OCI-LY7 (cell line): ENCODE measurements around the gene ZNF154. TPM values are rescaled to one million over a fixed set of nuclear protein-coding genes. Genes with fewer than 3 reads are reported as not detected.
"Not testable (repeated sequence)": the region's sequence is repeated elsewhere in the genome, so short reads cannot be mapped to it uniquely, and the experiment has no call there.

Experiments used
- BruUV-seq: library from RNA; stranded (reverse); fragments of 400-500 nt; replicated peaks from 2 replicates; lab custom pipeline; 2021; lab: Mats Ljungman, UMichigan
- CTCF ChIA-PET: fragments of 300-600 bp; sonication (Branson Sonifier 250); formaldehyde crosslinking; loops from one replicate; lab custom pipeline; 2022; ENCODE audit warnings: antibody characterized with exemption; ENCODE audit not compliant: unreplicated experiment; lab: Charles Lee
- POLR2A ChIA-PET: fragments of 300-600 bp; sonication (Branson Sonifier 250); formaldehyde crosslinking; loops from one replicate; lab custom pipeline; 2022; ENCODE audit warnings: antibody characterized with exemption; lab: Charles Lee
- DNase-seq: peaks from one replicate; pipeline ENCODE4 v3.0.0-alpha.2; 2015; ENCODE audit warnings: low spot score
- H2AFZ ChIP-seq: fragments of 200-600 bp; sonication (generic), shearing (Covaris generic); 2 replicates; pipeline ENCODE4 v1.6.1; 2014; ENCODE audit warnings: mild to moderate bottlenecking, antibody characterized with exemption, low read length, moderate library complexity
- H3K27ac ChIP-seq: fragments of 200-600 bp; sonication (generic); 2 replicates; pipeline ENCODE4 v1.5.1; 2014; ENCODE audit warnings: mixed run types, low read depth, mild to moderate bottlenecking, moderate library complexity, low read length, inconsistent platforms; ENCODE audit not compliant: poor library complexity, severe bottlenecking
- H3K36me3 ChIP-seq: fragments of 200-600 bp; sonication (generic); 2 replicates; pipeline ENCODE4 v1.6.1; 2014; ENCODE audit warnings: mild to moderate bottlenecking, antibody characterized with exemption, low read length, moderate library complexity, mixed read lengths; ENCODE audit not compliant: insufficient read depth
- H3K4me1 ChIP-seq: fragments of 200-600 bp; sonication (generic); 2 replicates; pipeline ENCODE4 v1.5.1; 2014; ENCODE audit warnings: mild to moderate bottlenecking, low read length; ENCODE audit not compliant: insufficient read depth, poor library complexity, severe bottlenecking
- H3K4me2 ChIP-seq: fragments of 200-600 bp; sonication (generic); 2 replicates; pipeline ENCODE4 v1.6.1; 2014; ENCODE audit warnings: mild to moderate bottlenecking, low read length
- H3K4me3 ChIP-seq: fragments of 200-600 bp; sonication (generic); 2 replicates; pipeline ENCODE4 v1.5.1; 2014; ENCODE audit warnings: mild to moderate bottlenecking, low read depth, low read length; ENCODE audit not compliant: poor library complexity, severe bottlenecking
- H3K79me2 ChIP-seq: fragments of 200-600 bp; sonication (generic); 2 replicates; pipeline ENCODE4 v1.6.1; 2016; ENCODE audit warnings: low read depth, mild to moderate bottlenecking, low read length, moderate library complexity, mixed read lengths; ENCODE audit not compliant: insufficient read depth
- H3K9me2 ChIP-seq: fragments of 200-600 bp; sonication (generic); 2 replicates; pipeline ENCODE4 v1.6.1; 2016; ENCODE audit warnings: mild to moderate bottlenecking, low read length, mixed read lengths; ENCODE audit not compliant: insufficient read depth
- H3K9me3 ChIP-seq: fragments of 200-600 bp; sonication (generic); 2 replicates; pipeline ENCODE4 v1.6.1; 2014; ENCODE audit warnings: mild to moderate bottlenecking, mixed run types, low read length, mixed read lengths
- H4K20me1 ChIP-seq: fragments of 200-600 bp; sonication (generic); 2 replicates; pipeline ENCODE4 v1.6.1; 2014; ENCODE audit warnings: mild to moderate bottlenecking, antibody characterized with exemption, low read length, moderate library complexity, mixed read lengths; ENCODE audit not compliant: insufficient read depth
- CTCF ChIP-seq: fragments of 200-600 bp; sonication (generic); conservative IDR thresholded peaks from 2 replicates; pipeline ENCODE4 v1.5.1; 2014; ENCODE audit warnings: mild to moderate bottlenecking, antibody characterized with exemption, low read length, moderate library complexity, mixed read lengths
- EZH2phosphoT487 ChIP-seq: fragments of 200-600 bp; sonication (generic); IDR thresholded peaks from 2 replicates; pipeline ENCODE4 v1.6.1; 2018; ENCODE audit warnings: low read depth, borderline replicate concordance, mild to moderate bottlenecking, mixed run types, antibody characterized with exemption, low read length, moderate library complexity, mixed read lengths
- intact Hi-C: fragments of 100-400 bp; cut with micrococcal nuclease; formaldehyde crosslinking; loops from one replicate; pipeline ENCODE4 v1.10.0; 2022; ENCODE audit not compliant: unreplicated experiment
- total RNA-seq, 2 experiments: library from RNA; depleted of rRNA in 1 of 2; stranded (reverse); fragments of >200 nt in 1 of 2; shearing (Covaris generic) in 1 of 2; gene quantifications; 2 replicates each; pipeline ENCODE4 v1.2.3, GENCODE V29; 2014 to 2022

The ZNF154 gene
- total RNA-seq, 2 experiments from 2014 or later: not detected

DNA sequence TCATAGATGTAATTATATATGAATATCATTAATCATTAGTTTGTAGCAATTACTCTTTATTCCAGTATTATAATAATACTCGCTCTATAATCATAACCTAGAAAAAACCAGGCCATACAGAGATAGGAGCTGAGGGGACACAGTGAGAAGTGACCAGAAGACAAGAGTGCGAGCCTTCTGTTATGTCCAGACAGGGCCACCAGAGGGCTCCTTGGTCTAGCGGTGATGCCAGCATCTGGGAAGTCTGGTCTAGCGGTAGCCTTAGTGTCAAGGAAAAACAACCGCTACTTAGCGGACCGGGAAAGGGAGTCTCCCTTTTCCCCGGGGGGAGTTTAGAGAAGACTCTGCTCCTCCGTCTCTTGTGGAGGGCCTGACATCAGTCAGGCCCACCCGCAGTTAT, 29.3 kb upstream of the ZNF154 start:
- peak; percentile 59 for TF ChIP-seq CTCF
- H3K27ac ChIP-seq, H3K9me3 ChIP-seq, intact Hi-C loops, H2AFZ ChIP-seq, H4K20me1 ChIP-seq, BruUV-seq, H3K36me3 ChIP-seq, H3K4me2 ChIP-seq, H3K9me2 ChIP-seq, H3K79me2 ChIP-seq, H3K4me3 ChIP-seq, POLR2A ChIA-PET, H3K4me1 ChIP-seq, CTCF ChIA-PET, DNase-seq: not testable (repeated sequence)

DNA sequence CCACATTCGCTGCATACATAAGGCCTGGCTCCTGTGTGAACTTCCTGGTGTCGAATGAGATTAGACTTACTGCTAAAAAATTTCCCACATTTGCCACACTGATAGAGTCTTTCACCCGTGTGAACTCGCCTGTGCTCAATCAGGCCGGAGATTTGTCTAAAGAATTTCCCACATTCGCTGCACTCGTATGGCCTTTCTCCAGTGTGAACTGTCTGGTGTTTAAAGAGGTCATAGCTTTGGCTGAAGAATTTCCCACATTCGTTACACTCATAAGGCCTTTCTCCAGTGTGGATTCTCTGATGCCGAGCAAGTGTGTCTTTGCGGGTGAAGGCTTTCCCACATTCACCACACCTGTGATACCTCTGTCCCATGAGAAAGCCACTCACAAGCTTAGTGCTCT, 11.9 kb upstream of the ZNF154 start:
- H3K79me2 ChIP-seq: no peaks in the 10 kb centered on the region
- TF ChIP-seq EZH2phosphoT487 (no peak), CTCF (no peak)
- no TSS peak for BruUV-seq
- no peak for DNase-seq
- intact Hi-C loops: no loop called here
- no peaks in the 10 kb centered on the region for H3K9me3 ChIP-seq
- CTCF ChIA-PET: no interaction called here
- H4K20me1 ChIP-seq: no peaks in the 10 kb centered on the region
- POLR2A ChIA-PET: no interaction called here
- H3K27ac ChIP-seq: no peak overlapping the region
- peaks cover 61% of the 10 kb centered on the region for H3K36me3 ChIP-seq
- H2AFZ ChIP-seq: no peak overlapping the region
- H3K9me2 ChIP-seq: no peaks in the 10 kb centered on the region
- no peak overlapping the region for H3K4me3 ChIP-seq
- H3K4me1 ChIP-seq: no peaks in the 10 kb centered on the region
- no peak overlapping the region for H3K4me2 ChIP-seq

- Histone ChIP-seq H4K20me1 (no peaks in the 10 kb centered on the region), H3K79me2 (no peaks in the 10 kb centered on the region), H3K36me3 (peaks cover 61% of the 10 kb centered on the region), H3K27ac (no peak overlapping the region), H3K4me3 (no peak overlapping the region), H2AFZ (no peak overlapping the region), H3K9me2 (no peaks in the 10 kb centered on the region), H3K4me2 (no peak overlapping the region), H3K9me3 (no peaks in the 10 kb centered on the region), H3K4me1 (no peaks in the 10 kb centered on the region)
- TF ChIP-seq CTCF (no peak), EZH2phosphoT487 (no peak)
- intact Hi-C loops: no loop called here
- ChIA-PET CTCF (no interaction called here), POLR2A (no interaction called here)
- BruUV-seq: no TSS peak
- no peak for DNase-seq
Measured at GRCh38 chr19:57719901-57720519, 11.0 kb upstream of the ZNF154 start.
